Measurements from ENCODE around the gene TMEM212.

DNA sequence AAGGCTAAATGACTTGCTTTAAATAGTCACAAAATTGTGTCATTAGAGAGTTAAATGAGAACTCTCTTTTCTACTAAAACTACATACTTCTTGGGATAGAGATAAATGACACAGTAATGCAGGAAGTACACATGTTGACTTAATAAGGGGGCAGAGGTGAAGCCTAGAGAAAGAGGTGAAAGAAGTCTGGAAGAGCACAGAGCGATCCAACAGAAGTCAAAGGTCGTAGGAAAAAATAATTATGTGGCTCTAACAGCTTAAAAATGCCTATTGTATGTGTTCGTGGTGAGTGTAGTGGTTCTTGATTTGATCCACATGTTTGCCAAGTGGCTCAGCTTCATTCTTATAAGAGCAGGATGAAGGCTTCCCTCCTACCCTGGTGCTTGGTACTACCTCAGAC, 61.7 kb downstream of the TMEM212 start:
- TF ChIP-seq, protein P1, sequence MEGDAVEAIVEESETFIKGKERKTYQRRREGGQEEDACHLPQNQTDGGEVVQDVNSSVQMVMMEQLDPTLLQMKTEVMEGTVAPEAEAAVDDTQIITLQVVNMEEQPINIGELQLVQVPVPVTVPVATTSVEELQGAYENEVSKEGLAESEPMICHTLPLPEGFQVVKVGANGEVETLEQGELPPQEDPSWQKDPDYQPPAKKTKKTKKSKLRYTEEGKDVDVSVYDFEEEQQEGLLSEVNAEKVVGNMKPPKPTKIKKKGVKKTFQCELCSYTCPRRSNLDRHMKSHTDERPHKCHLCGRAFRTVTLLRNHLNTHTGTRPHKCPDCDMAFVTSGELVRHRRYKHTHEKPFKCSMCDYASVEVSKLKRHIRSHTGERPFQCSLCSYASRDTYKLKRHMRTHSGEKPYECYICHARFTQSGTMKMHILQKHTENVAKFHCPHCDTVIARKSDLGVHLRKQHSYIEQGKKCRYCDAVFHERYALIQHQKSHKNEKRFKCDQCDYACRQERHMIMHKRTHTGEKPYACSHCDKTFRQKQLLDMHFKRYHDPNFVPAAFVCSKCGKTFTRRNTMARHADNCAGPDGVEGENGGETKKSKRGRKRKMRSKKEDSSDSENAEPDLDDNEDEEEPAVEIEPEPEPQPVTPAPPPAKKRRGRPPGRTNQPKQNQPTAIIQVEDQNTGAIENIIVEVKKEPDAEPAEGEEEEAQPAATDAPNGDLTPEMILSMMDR (IDR thresholded peaks at IDR 0.05 in 4 of 5, conservative IDR thresholded peaks at IDR 0.05 in 1 of 5), result no peak
- no peak for TF ChIP-seq POLR2A (IDR thresholded peaks at IDR 0.05)
